BE2C (cell line): ENCODE results near the gene CCT8L2. TPM values are rescaled to one million over a fixed set of nuclear protein-coding genes. Genes with fewer than 3 reads are reported as not detected.
"Not testable (repeated sequence)": the region's sequence is repeated elsewhere in the genome, so short reads cannot be mapped to it uniquely, and the experiment has no call there.

Source experiments
- DNase-seq: peaks from one replicate; pipeline ENCODE4 v3.0.0-alpha.2; 2020
- H3K27me3 ChIP-seq: fragments of 250-450 bp; sonication (Bioruptor Pico); 2 replicates; pipeline ENCODE4 v1.5.1; 2020; ENCODE audit warnings: mild to moderate bottlenecking
- H3K36me3 ChIP-seq: fragments of 250-450 bp; sonication (Bioruptor Pico); 2 replicates; pipeline ENCODE4 v1.5.1; 2020; ENCODE audit warnings: mild to moderate bottlenecking
- H3K4me1 ChIP-seq: fragments of 250-450 bp; sonication (Bioruptor Pico); 2 replicates; pipeline ENCODE4 v1.5.1; 2020
- H3K4me3 ChIP-seq: 2 replicates; pipeline ENCODE4 v1.5.1; 2011; ENCODE audit warnings: low read depth, low read length
- H3K9me3 ChIP-seq: fragments of 250-450 bp; sonication (Bioruptor Pico); 2 replicates; pipeline ENCODE4 v1.5.1; 2020
- CTCF ChIP-seq: IDR thresholded peaks from 2 replicates; pipeline ENCODE4 v1.5.1; 2012; ENCODE audit warnings: mild to moderate bottlenecking, low read depth, low read length
- polyA plus RNA-seq: library from polyadenylated mRNA; unstranded; fragments of >200 nt; gene quantifications from one replicate; pipeline ENCODE4 v1.2.1, GENCODE V29; 2012; ENCODE audit warnings: low read depth, missing spikeins; ENCODE audit not compliant: insufficient read length, insufficient read depth

Gene CCT8L2
- polyA plus RNA-seq, result not detected

GRCh38 chr22:16592710-16593109, at the start of gene CCT8L2:
Gene CCT8L2, minus strand, starts transcription at chr22:16592810. Its CDS starts 260 bp downstream, at chr22:16592550.
- H3K27me3 ChIP-seq, H3K4me3 ChIP-seq, H3K36me3 ChIP-seq, H3K9me3 ChIP-seq, DNase-seq, H3K4me1 ChIP-seq: not testable (repeated sequence)

- H3K27me3 ChIP-seq, H3K9me3 ChIP-seq: not testable (repeated sequence)
These were observed 42.8 kb upstream of the CCT8L2 start for GRCh38 chr22:16635442-16635841.

GRCh38 chr22:16634092-16634491, 41.5 kb upstream of the CCT8L2 start:
- H3K9me3 ChIP-seq, H3K36me3 ChIP-seq, DNase-seq, H3K4me1 ChIP-seq, H3K27me3 ChIP-seq, H3K4me3 ChIP-seq: not testable (repeated sequence)

More at GRCh38 chr22:16635442-16635841, 42.8 kb upstream of the CCT8L2 start:
- H3K36me3 ChIP-seq, DNase-seq, H3K4me3 ChIP-seq, H3K4me1 ChIP-seq: not testable (repeated sequence)

- H3K27me3 ChIP-seq, H3K4me1 ChIP-seq, H3K9me3 ChIP-seq, DNase-seq, H3K4me3 ChIP-seq, H3K36me3 ChIP-seq: not testable (repeated sequence)
These were observed 35.9 kb upstream of the CCT8L2 start for GRCh38 chr22:16628476-16628875.

GRCh38 chr22:16625018-16625417, 32.4 kb upstream of the CCT8L2 start:
- not testable (repeated sequence) for H3K36me3 ChIP-seq, H3K4me3 ChIP-seq, H3K4me1 ChIP-seq, DNase-seq, H3K9me3 ChIP-seq, H3K27me3 ChIP-seq

- H3K27me3 ChIP-seq, H3K9me3 ChIP-seq, DNase-seq, H3K4me1 ChIP-seq, H3K36me3 ChIP-seq, H3K4me3 ChIP-seq: not testable (repeated sequence)
These were observed 31.0 kb upstream of the CCT8L2 start for GRCh38 chr22:16623595-16623994.

- not testable (repeated sequence) for DNase-seq, H3K27me3 ChIP-seq, H3K36me3 ChIP-seq, H3K9me3 ChIP-seq, H3K4me3 ChIP-seq, H3K4me1 ChIP-seq
These were observed 24.9 kb upstream of the CCT8L2 start for GRCh38 chr22:16617516-16617915.

GRCh38 chr22:16616390-16616938, 23.9 kb upstream of the CCT8L2 start:
- not testable (repeated sequence) for H3K36me3 ChIP-seq, H3K27me3 ChIP-seq, H3K9me3 ChIP-seq, DNase-seq, H3K4me3 ChIP-seq, H3K4me1 ChIP-seq

- not testable (repeated sequence) for H3K27me3 ChIP-seq, H3K4me1 ChIP-seq, H3K4me3 ChIP-seq, H3K36me3 ChIP-seq, DNase-seq, H3K9me3 ChIP-seq
These were observed 23.1 kb upstream of the CCT8L2 start for GRCh38 chr22:16615606-16616245.

GRCh38 chr22:16609548-16610261, 17.1 kb upstream of the CCT8L2 start:
- no peak overlapping the region for H3K4me3 ChIP-seq
- no peaks in the 10 kb centered on the region for H3K27me3 ChIP-seq
- no peaks in the 10 kb centered on the region for H3K36me3 ChIP-seq
- TF ChIP-seq CTCF, result no peak
- H3K4me1 ChIP-seq, result no peaks in the 10 kb centered on the region
- H3K9me3 ChIP-seq, result no peaks in the 10 kb centered on the region
- no peak for DNase-seq

- no peak for TF ChIP-seq CTCF
- H3K36me3 ChIP-seq, result no peaks in the 10 kb centered on the region
- H3K27me3 ChIP-seq, result no peaks in the 10 kb centered on the region
- H3K4me3 ChIP-seq, result no peak overlapping the region
- DNase-seq, result no peak
- H3K9me3 ChIP-seq, result no peaks in the 10 kb centered on the region
- H3K4me1 ChIP-seq, result no peaks in the 10 kb centered on the region
These were observed 16.3 kb upstream of the CCT8L2 start for GRCh38 chr22:16608931-16609330.

- not testable (repeated sequence) for H3K27me3 ChIP-seq, H3K36me3 ChIP-seq, H3K4me3 ChIP-seq, H3K9me3 ChIP-seq, DNase-seq, H3K4me1 ChIP-seq
These were observed 11.8 kb upstream of the CCT8L2 start for GRCh38 chr22:16604257-16604998.

GRCh38 chr22:16603770-16604242, 11.2 kb upstream of the CCT8L2 start:
- not testable (repeated sequence) for H3K36me3 ChIP-seq, H3K4me1 ChIP-seq, H3K27me3 ChIP-seq, H3K9me3 ChIP-seq, H3K4me3 ChIP-seq, DNase-seq
